GM12872 (cell line): ENCODE data around the gene HOXA6.

Experiments
- CTCF ChIP-seq: IDR thresholded peaks from 3 replicates; pipeline ENCODE4 v1.5.1; 2011; ENCODE audit warnings: low read depth, mild to moderate bottlenecking, low read length, moderate library complexity; ENCODE audit not compliant: insufficient read depth

HOXA6 gene

GRCh38 chr7:27186668-27187474, 39.3 kb upstream of the HOXA6 start:
- no peak for TF ChIP-seq CTCF

GRCh38 chr7:27185854-27186667, 38.5 kb upstream of the HOXA6 start:
- TF ChIP-seq CTCF: no peak

DNA sequence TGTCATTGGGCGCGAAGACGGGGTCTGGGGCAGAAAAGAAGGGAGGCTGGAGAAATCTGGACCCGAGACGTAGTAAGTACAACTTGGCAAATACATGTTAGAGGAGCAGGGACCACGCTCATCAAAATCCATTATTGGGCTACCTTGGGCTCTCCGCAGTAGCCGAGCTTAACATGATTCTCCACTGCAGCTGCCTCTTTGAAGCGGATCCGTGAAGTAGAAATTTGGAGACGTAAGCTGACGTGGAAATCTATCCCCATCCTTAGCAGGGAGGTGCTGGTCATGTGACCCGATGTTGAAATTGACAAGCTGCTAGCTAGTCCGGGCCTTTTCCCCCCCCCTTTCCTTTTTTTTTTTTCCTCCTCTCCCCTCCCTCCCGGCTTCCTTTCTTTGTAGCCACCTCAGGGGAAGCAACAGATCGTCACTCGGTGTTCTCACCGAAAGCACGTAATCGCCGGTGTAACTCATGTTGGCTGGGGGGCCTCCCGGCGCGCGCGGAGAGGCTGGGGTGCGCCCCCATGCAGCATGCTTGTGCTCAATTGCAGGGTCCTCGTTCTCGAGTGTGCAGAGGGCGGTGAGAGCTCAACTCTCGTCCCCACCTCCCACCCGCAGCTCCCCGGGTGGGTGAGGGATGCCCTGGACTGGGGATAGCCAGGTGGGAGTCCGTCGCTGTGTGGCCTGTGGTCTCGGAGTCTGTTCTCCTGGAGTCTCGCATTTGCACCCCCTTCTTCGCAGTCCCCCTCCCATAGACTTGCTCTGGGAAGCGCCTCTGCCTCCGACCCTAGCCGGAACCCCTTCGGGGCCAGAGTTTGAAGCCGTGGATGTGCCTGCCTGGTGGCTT, 37.7 kb upstream of the HOXA6 start, which contains the start of gene HOXA11:
TSS of gene HOXA11 (minus strand) at position 220 of the 841 bp plus-strand sequence. CDS start at position 132, 88 bp downstream.
- no peak for TF ChIP-seq CTCF

GRCh38 chr7:27184337-27185012, 36.9 kb upstream of the HOXA6 start:
- TF ChIP-seq CTCF: no peak

- TF ChIP-seq CTCF: no peak
Measured at GRCh38 chr7:27183682-27184336, 36.2 kb upstream of the HOXA6 start.

- no peak for TF ChIP-seq CTCF
Measured at GRCh38 chr7:27182861-27183681, 35.5 kb upstream of the HOXA6 start.
